Peyer's patch (tissue), 4 donors: ENCODE measurements around the gene ALPL. TPM values are rescaled to one million over a fixed set of nuclear protein-coding genes. Genes with fewer than 3 reads are reported as not detected.

Experiments used
- DNase-seq, 3 donors: peaks; one replicate each; pipeline ENCODE4 v3.0.0-alpha.2; 2017 to 2019
- H3K27ac ChIP-seq, 4 donors: fragments of 200-600 bp; sonication (generic); one replicate each; pipeline ENCODE4 v1.5.1; 2016 to 2019
- H3K27me3 ChIP-seq, 2 donors: fragments of 200-600 bp; sonication (generic); one replicate each; pipeline ENCODE4 v1.5.1; 2019
- H3K36me3 ChIP-seq, 3 donors: fragments of 200-600 bp; sonication (generic); one replicate each; pipeline ENCODE4 v1.5.1; 2016 to 2019
- H3K4me1 ChIP-seq, 4 donors: fragments of 200-600 bp; sonication (generic); one replicate each; pipeline ENCODE4 v1.5.1; 2016 to 2019
- H3K4me3 ChIP-seq, 4 donors: fragments of 200-600 bp; sonication (generic); 1 replicate in 3 of 4; 2 replicates in 1 of 4; pipeline ENCODE4 v1.5.1; 2016 to 2019; ENCODE audit warnings: mild to moderate bottlenecking in 1 of 4
- H3K9me3 ChIP-seq, 4 donors: fragments of 200-600 bp; sonication (generic); one replicate each; pipeline ENCODE4 v1.5.1; 2016 to 2019; ENCODE audit warnings: mild to moderate bottlenecking in 1 of 4
- CTCF ChIP-seq, 6 experiments: fragments of 450-650 bp in 4 of 6; fragments of 200-600 bp in 2 of 6; sonication (generic) in 1 of 6; IDR thresholded peaks; one replicate each; pipeline ENCODE4 v1.5.1; 2017 to 2019; ENCODE audit warnings: antibody characterized with exemption in 6 of 6, mild to moderate bottlenecking in 3 of 6, moderate library complexity in 1 of 6
- POLR2A ChIP-seq, 2 donors: fragments of 450-650 bp; IDR thresholded peaks; one replicate each; pipeline ENCODE4 v1.5.1; 2017; ENCODE audit warnings: antibody characterized with exemption in 2 of 2, mild to moderate bottlenecking in 2 of 2, moderate library complexity in 2 of 2
- total RNA-seq, 4 donors: library from RNA; depleted of rRNA; stranded (reverse); fragments of >200 nt; gene quantifications; one replicate each; pipeline ENCODE4 v1.1.0, GENCODE V29; 2016

ALPL gene
- total RNA-seq, 4 donors from 2014 or later, result 0.70 to 10.7 (median 2.2) TPM

- no peak overlapping the region for H3K4me3 ChIP-seq
Observed at GRCh38 chr1:21586846-21587601, 77.8 kb downstream of the ALPL start.

GRCh38 chr1:21587602-21587953 lies 78.4 kb downstream of the ALPL start:
- no peaks in the 10 kb centered on the region for H3K27me3 ChIP-seq
- H3K36me3 ChIP-seq, result no peaks in the 10 kb centered on the region
- TF ChIP-seq POLR2A (IDR thresholded peaks at IDR 0.05) (no peak), CTCF (IDR thresholded peaks at IDR 0.05) (no peak)
- H3K4me1 ChIP-seq, result peaks cover 0 to 20% (median 0%) of the 10 kb centered on the region in 4 donors
- H3K9me3 ChIP-seq, result no peaks in the 10 kb centered on the region
- no peak overlapping the region for H3K4me3 ChIP-seq
- no peak overlapping the region for H3K27ac ChIP-seq
- DNase-seq, result no peak

More at GRCh38 chr1:21586846-21587601, 77.8 kb downstream of the ALPL start:
- H3K4me1 ChIP-seq, result peaks cover 0 to 20% (median 0%) of the 10 kb centered on the region in 4 donors
- H3K27me3 ChIP-seq, result no peaks in the 10 kb centered on the region
- peak; percentile 18 to 70 (median 60) for DNase-seq
- H3K9me3 ChIP-seq, result no peaks in the 10 kb centered on the region
- no peak for TF ChIP-seq CTCF (IDR thresholded peaks at IDR 0.05)
- no peak for TF ChIP-seq POLR2A (IDR thresholded peaks at IDR 0.05)
- no peaks in the 10 kb centered on the region for H3K36me3 ChIP-seq
- H3K27ac ChIP-seq, result no peak overlapping the region

GRCh38 chr1:21589618-21590017 lies 80.4 kb downstream of the ALPL start:
- Histone ChIP-seq H3K27ac (no peak overlapping the region), H3K9me3 (no peaks in the 10 kb centered on the region), H3K4me3 (no peak overlapping the region), H3K4me1 (peaks cover 0 to 20% (median 0%) of the 10 kb centered on the region in 4 donors), H3K27me3 (no peaks in the 10 kb centered on the region), H3K36me3 (no peaks in the 10 kb centered on the region)
- TF ChIP-seq POLR2A (IDR thresholded peaks at IDR 0.05), result no peak
- no peak for TF ChIP-seq CTCF (IDR thresholded peaks at IDR 0.05)
- no peak for DNase-seq

- peaks cover 0 to 20% (median 0%) of the 10 kb centered on the region in 4 donors for H3K4me1 ChIP-seq
- TF ChIP-seq POLR2A (IDR thresholded peaks at IDR 0.05) (no peak), CTCF (IDR thresholded peaks at IDR 0.05) (no peak)
- H3K36me3 ChIP-seq, result no peaks in the 10 kb centered on the region
- no peak overlapping the region for H3K27ac ChIP-seq
- DNase-seq, result no peak
- no peaks in the 10 kb centered on the region for H3K9me3 ChIP-seq
- H3K27me3 ChIP-seq, result no peaks in the 10 kb centered on the region
- no peak overlapping the region for H3K4me3 ChIP-seq
Observed at GRCh38 chr1:21590126-21590880, 81.1 kb downstream of the ALPL start.

- Histone ChIP-seq H3K9me3 (no peaks in the 10 kb centered on the region), H3K4me1 (peaks cover 0 to 19% (median 0%) of the 10 kb centered on the region in 4 donors), H3K27ac (no peak overlapping the region), H3K36me3 (no peaks in the 10 kb centered on the region), H3K27me3 (no peaks in the 10 kb centered on the region), H3K4me3 (no peak overlapping the region)
- no peak for DNase-seq
- TF ChIP-seq CTCF (IDR thresholded peaks at IDR 0.05) (no peak), POLR2A (IDR thresholded peaks at IDR 0.05) (no peak)
Observed at GRCh38 chr1:21590934-21591333, 81.7 kb downstream of the ALPL start.
